A549 (cell line): ENCODE measurements around the gene KIAA0825.

Experiments
- CTCF ChIP-seq: fragments of >200 bp; sonication (Bioruptor Twin); formaldehyde crosslinking; IDR thresholded peaks from 3 replicates; pipeline ENCODE4 v1.5.1; 2016
- ELK1 ChIP-seq: fragments of 150-350 bp; IDR thresholded peaks from 2 replicates; pipeline ENCODE4 v1.6.1; 2014; ENCODE audit warnings: low read depth, mild to moderate bottlenecking, low read length
- EP300 ChIP-seq, 2 experiments: fragments of >200 bp; sonication (Bioruptor Twin); formaldehyde crosslinking; IDR thresholded peaks; 2 replicates in 1 of 2; 3 replicates in 1 of 2; pipeline ENCODE4 v1.6.1; 2016 to 2017
- JUN ChIP-seq, 2 experiments: fragments of >200 bp; sonication (Bioruptor Twin); formaldehyde crosslinking; IDR thresholded peaks; 2 replicates in 1 of 2; 3 replicates in 1 of 2; pipeline ENCODE4 v1.6.1; 2016 to 2017
- MYC ChIP-seq: IDR thresholded peaks from 2 replicates; pipeline ENCODE4 v1.6.1; 2012; ENCODE audit warnings: mild to moderate bottlenecking, inconsistent platforms, low read length, improper control_type of control experiment, borderline replicate concordance
- PHF8 ChIP-seq: fragments of 200-600 bp; sonication (generic); IDR thresholded peaks from 2 replicates; pipeline ENCODE4 v1.6.1; 2016; ENCODE audit warnings: low read depth, mild to moderate bottlenecking, antibody characterized with exemption, moderate library complexity, borderline replicate concordance
- POLR2A ChIP-seq: IDR thresholded peaks from 2 replicates; pipeline ENCODE4 v1.6.1; 2012; ENCODE audit warnings: mild to moderate bottlenecking, low read length
- POLR2AphosphoS2 ChIP-seq: conservative IDR thresholded peaks from 2 replicates; pipeline ENCODE4 v1.6.1; 2012; ENCODE audit warnings: low read length, improper control_type of control experiment, inconsistent platforms
- RARB ChIP-seq: fragments of 250-450 bp; sonication (Bioruptor Pico); IDR thresholded peaks from 2 replicates; pipeline ENCODE4 v1.8.0; 2021; ENCODE audit warnings: mild to moderate bottlenecking, moderate library complexity
- RFX5 ChIP-seq: fragments of 450-650 bp; IDR thresholded peaks from 2 replicates; pipeline ENCODE4 v1.7.1; 2014; ENCODE audit warnings: antibody characterized with exemption, mild to moderate bottlenecking, moderate library complexity
- USF2 ChIP-seq: fragments of 450-650 bp; IDR thresholded peaks from 2 replicates; pipeline ENCODE4 v1.6.1; 2014; ENCODE audit warnings: antibody characterized with exemption

- TF ChIP-seq RARB, result no peak
- TF ChIP-seq CTCF, result no peak
- no peak for TF ChIP-seq POLR2A
- TF ChIP-seq ELK1, result no peak
- no peak for TF ChIP-seq POLR2AphosphoS2
- TF ChIP-seq EP300 (IDR thresholded peaks at IDR 0.05), result no peak
- no peak for TF ChIP-seq MYC
- TF ChIP-seq USF2, result no peak
- TF ChIP-seq PHF8, result no peak
- no peak for TF ChIP-seq RFX5
- TF ChIP-seq JUN (IDR thresholded peaks at IDR 0.05), result no peak
Observed at GRCh38 chr5:94395468-94395867, 222.9 kb downstream of the KIAA0825 start.
